GM12891 (cell line): ENCODE results near the gene TELO2.

Source experiments
- POLR2A ChIP-seq: IDR thresholded peaks from 2 replicates; pipeline ENCODE4 v1.6.1; 2011; ENCODE audit warnings: low read depth, low read length, control low read depth
- POLR2AphosphoS5 ChIP-seq: IDR thresholded peaks from 2 replicates; pipeline ENCODE4 v1.6.1; 2011; ENCODE audit warnings: low read depth, low read length, control low read depth
- SPI1 ChIP-seq: IDR thresholded peaks from 2 replicates; pipeline ENCODE4 v1.6.1; 2011; ENCODE audit warnings: low read depth, low read length, control low read depth
- TAF1 ChIP-seq: IDR thresholded peaks from 2 replicates; pipeline ENCODE4 v1.6.1; 2011; ENCODE audit warnings: low read depth, low read length, control low read depth

GRCh38 chr16:1554826-1555445 is 61.8 kb downstream of the TELO2 start:
- TF ChIP-seq POLR2A = no peak
- TF ChIP-seq POLR2AphosphoS5 = no peak
- no peak for TF ChIP-seq TAF1
- TF ChIP-seq SPI1 = no peak
